ENCODE results near the gene TNIK. TPM values are rescaled to one million over a fixed set of nuclear protein-coding genes. Genes with fewer than 3 reads are reported as not detected.
A peak's percentile ranks its signal among the peaks of the same experiment; 100 is the strongest.

TNIK gene
- total and polyA plus RNA-seq, 2 of the 4 experiments (the other 2 are of a cell fraction): 3.4 to 6.3 TPM

GRCh38 chr3:171388527-171388926 lies 71.7 kb downstream of the TNIK start:
- TF ChIP-seq SMC3 (IDR thresholded peaks at IDR 0.05; ENCODE audit: low read depth, low read length) (no peak), MAFK (IDR thresholded peaks at IDR 0.05; ENCODE audit: low read depth, low read length) (no peak), CEBPB (IDR thresholded peaks at IDR 0.05; ENCODE audit: low read depth, low read length) (no peak), FOS (IDR thresholded peaks at IDR 0.05; ENCODE audit: low read depth, low read length) (no peak), USF2 (IDR thresholded peaks at IDR 0.05; ENCODE audit: low read depth, low read length) (no peak), NFE2L2 (IDR thresholded peaks at IDR 0.05; ENCODE audit: low read depth, low read length) (no peak), RAD21 (IDR thresholded peaks at IDR 0.05; ENCODE audit: low read length) (no peak), MXI1 (IDR thresholded peaks at IDR 0.05; ENCODE audit: borderline replicate concordance, low read depth, low read length) (no peak), ELK1 (IDR thresholded peaks at IDR 0.05; ENCODE audit: borderline replicate concordance, low read depth, low read length) (no peak), RCOR1 (IDR thresholded peaks at IDR 0.05; ENCODE audit: insufficient replicate concordance, low read length) (no peak), CHD1 (IDR thresholded peaks at IDR 0.05; ENCODE audit: low read depth, low read length) (no peak), MAZ (IDR thresholded peaks at IDR 0.05; ENCODE audit: borderline replicate concordance, low read depth, low read length) (no peak), RFX5 (IDR thresholded peaks at IDR 0.05; ENCODE audit: low read depth, low read length) (no peak), BHLHE40 (IDR thresholded peaks at IDR 0.05; ENCODE audit: low read depth, low read length) (no peak), CTCF (conservative IDR thresholded peaks at IDR 0.05; ENCODE audit: low read depth, low read length) (no peak), POLR2A (IDR thresholded peaks at IDR 0.05; ENCODE audit: low read depth, low read length) (no peak)
- Histone ChIP-seq H3K9ac (ENCODE audit: low read depth, low read length) (no peak overlapping the region), H3K4me1 (ENCODE audit: control insufficient read depth, insufficient read depth, low read length) (peaks cover 12% of the 10 kb centered on the region), H2AK5ac (ENCODE audit: low read depth, low read length) (peak overlapping the region; percentile 10; the same call in 1 of the 2 replicates), H4K20me1 (ENCODE audit: insufficient read depth, low read length) (no peaks in the 10 kb centered on the region), H2BK5ac (ENCODE audit: low read depth, low read length, poor library complexity, severe bottlenecking) (no peak overlapping the region), H2AFZ (replicated peaks; ENCODE audit: low read length, poor library complexity) (no peak overlapping the region), H3K27ac (ENCODE audit: insufficient read depth, low read length) (no peak overlapping the region), H3K56ac (ENCODE audit: extremely low read depth, insufficient read depth, low read length) (no peak overlapping the region), H3K14ac (replicated peaks; ENCODE audit: low read depth, low read length) (no peak overlapping the region; the same call in 1 of the 2 replicates), H3K18ac (ENCODE audit: low read depth, low read length) (no peak overlapping the region; the same call in 1 of the 2 replicates), H2AK9ac (replicated peaks; ENCODE audit: low read depth, low read length, poor library complexity) (no peak overlapping the region), H4K5ac (ENCODE audit: low read depth, low read length) (no peak overlapping the region), H3K9me1 (ENCODE audit: insufficient read depth, low read length) (peaks cover 13% of the 10 kb centered on the region), H4K91ac (ENCODE audit: insufficient read depth, low read depth, low read length) (no peak overlapping the region), H3K9me3 (ENCODE audit: control insufficient read depth, insufficient read depth, low read length) (no peaks in the 10 kb centered on the region), H3K79me1 (ENCODE audit: low read depth in 1 of 2, low read length in 2 of 2) (peaks cover 0 to 9% of the 10 kb centered on the region in 2 experiments; a peak in 1 of 4 replicates), H3K4me3 (ENCODE audit: insufficient read depth, low read depth, low read length) (no peak overlapping the region), H2BK20ac (ENCODE audit: low read depth, low read length) (no peak overlapping the region), H3K4me2 (ENCODE audit: low read depth, low read length) (no peak overlapping the region), H3K4ac (ENCODE audit: low read depth, low read length) (no peak overlapping the region), H2BK15ac (ENCODE audit: low read depth, low read length) (no peak overlapping the region; the same call in 2 of the 3 replicates), H3K23ac (ENCODE audit: low read depth, low read length) (no peak overlapping the region), H3K36me3 (ENCODE audit: control insufficient read depth, insufficient read depth, low read length) (no peaks in the 10 kb centered on the region), H3K27me3 (ENCODE audit: control insufficient read depth, insufficient read depth, low read length) (no peaks in the 10 kb centered on the region), H2BK120ac (ENCODE audit: low read depth, low read length) (no peak overlapping the region), H4K8ac (ENCODE audit: low read depth in 2 of 2, low read length in 2 of 2) (no peak overlapping the region)
- POLR2A ChIA-PET (ENCODE audit: unreplicated experiment): no interaction called here
- no TSS peak for BruUV-seq (replicated peaks)
- dilution Hi-C loops (cut with HindIII; ENCODE audit: low sequenced_read_pairs, unreplicated experiment): no loop called here
- CTCF ChIA-PET: no interaction called here
- no CpG with 5 or more reads among the region's 1 CpG for WGBS, 2 experiments (ENCODE audit: extremely low coverage in 2 of 2, insufficient read length in 1 of 2)
- intact Hi-C loops (cut with micrococcal nuclease): no loop called here
- in situ Hi-C loops (cut with MboI; ENCODE audit: low sequenced_read_pairs): no loop called here
- ATAC-seq (ENCODE audit: low read depth) (no peak), DNase-seq (no peak)

All from IMR-90 (cell line).